NB4 (cell line): ENCODE data around the gene DGLUCY.

Experiments used
- CTCF ChIP-seq: IDR thresholded peaks from one replicate; pipeline ENCODE4 v1.5.1; 2012; ENCODE audit warnings: low read depth, low read length
- MAX ChIP-seq: IDR thresholded peaks from 2 replicates; pipeline ENCODE4 v1.6.1; 2011; ENCODE audit warnings: low read depth, low read length
- POLR2A ChIP-seq: IDR thresholded peaks from 2 replicates; pipeline ENCODE4 v1.6.1; 2011; ENCODE audit warnings: mild to moderate bottlenecking; ENCODE audit not compliant: insufficient read length; ENCODE audit errors: extremely low read depth

GRCh38 chr14:91261115-91261514 lies 147.2 kb downstream of the DGLUCY start:
- TF ChIP-seq CTCF (no peak), MAX (no peak), POLR2A (no peak)
